C1 segment of cervical spinal cord (tissue), 14 donors: ENCODE data around the gene TBC1D12.
"Not testable (repeated sequence)": the region's sequence is repeated elsewhere in the genome, so short reads cannot be mapped to it uniquely, and the experiment has no call there.

Source experiments
- DNase-seq, 14 donors: peaks; one replicate each; lab custom pipeline; 2025; lab: John Stamatoyannopoulos, UW

Gene TBC1D12

GRCh38 chr10:94542282-94542681 is 139.9 kb downstream of the TBC1D12 start:
- DNase-seq, result not testable (repeated sequence)

DNA sequence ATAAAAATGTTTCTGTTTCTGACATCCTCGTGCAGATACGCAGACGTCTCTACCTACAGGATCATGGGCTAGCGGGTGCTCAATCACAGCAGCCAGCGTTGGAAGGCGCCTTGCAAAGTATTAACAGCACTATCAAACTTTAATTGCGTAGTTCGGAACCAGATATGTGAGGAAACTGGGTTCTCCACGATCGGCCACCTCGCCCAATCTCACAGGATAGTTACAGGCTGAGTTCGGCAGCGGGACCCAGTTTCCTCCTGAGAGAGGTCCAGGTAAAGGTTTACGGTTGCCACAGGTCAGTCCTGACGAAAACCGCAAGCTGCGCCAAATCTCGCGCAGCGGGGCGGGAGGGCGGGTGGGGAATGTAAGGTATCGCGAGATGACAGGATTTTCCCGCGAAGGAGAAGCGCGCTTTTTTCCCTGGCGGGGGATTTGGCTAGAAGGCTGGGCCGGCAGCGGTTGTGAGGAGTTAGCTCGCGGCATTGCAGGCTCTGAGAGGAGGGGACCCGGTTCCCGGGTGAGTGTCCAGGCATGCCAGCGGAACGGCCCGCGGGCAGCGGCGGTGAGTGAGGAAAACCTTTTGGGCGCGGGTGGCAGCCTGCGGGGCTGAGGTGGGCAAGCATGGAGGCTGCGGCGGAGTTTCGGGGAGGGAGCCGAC is 143.2 kb downstream of the TBC1D12 start, which contains the start of gene HELLS:
Gene HELLS (plus strand): TSS at position 398 of the 658 bp plus-strand sequence. CDS start 134 bp downstream, at position 532.
- peak in 13 of 14 donors; percentile 28 to 85 (median 50) for DNase-seq

DNA sequence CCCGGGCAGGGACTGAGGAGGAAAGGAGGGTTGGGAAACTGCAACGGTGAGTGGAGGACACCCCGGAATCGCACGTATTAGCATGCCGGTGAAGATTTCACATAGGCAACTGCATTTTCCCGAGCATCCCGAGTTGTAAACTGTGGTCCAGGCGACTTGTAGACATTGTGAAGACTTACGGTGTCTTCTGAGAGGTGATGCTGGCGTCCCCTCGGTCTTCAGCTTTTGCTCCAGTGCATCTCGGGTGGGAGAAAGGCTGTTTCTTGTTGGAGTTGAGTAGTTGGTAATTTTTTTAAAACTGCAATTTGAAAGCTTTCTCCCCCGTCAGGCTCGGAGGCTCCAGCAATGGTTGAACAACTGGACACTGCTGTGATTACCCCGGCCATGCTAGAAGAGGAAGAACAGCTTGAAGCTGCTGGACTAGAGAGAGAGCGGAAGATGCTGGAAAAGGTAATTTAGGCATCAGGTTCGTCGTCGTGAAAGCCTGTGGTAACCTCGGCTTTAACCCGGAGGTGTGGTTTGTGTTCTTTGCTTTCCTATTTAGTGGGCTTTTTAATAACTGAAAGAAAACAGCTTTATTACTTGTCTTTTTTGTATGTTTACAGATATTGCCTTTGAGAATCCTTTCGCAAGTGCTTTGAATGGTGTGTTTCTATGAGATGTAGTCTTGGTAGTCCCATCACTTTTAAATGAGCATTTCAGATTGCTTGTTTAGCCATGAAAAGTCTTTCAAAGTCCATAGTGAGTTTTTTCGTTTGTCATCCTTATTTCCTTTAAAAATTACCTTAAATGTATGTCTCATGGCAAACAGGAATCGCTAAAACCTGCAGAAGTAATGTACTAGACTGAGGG is 143.9 kb downstream of the TBC1D12 start:
- peak in 1 of 14 donors; percentile 63 for DNase-seq

- DNase-seq, result no peak
Measured at GRCh38 chr10:94546901-94547185, 144.5 kb downstream of the TBC1D12 start.

DNA sequence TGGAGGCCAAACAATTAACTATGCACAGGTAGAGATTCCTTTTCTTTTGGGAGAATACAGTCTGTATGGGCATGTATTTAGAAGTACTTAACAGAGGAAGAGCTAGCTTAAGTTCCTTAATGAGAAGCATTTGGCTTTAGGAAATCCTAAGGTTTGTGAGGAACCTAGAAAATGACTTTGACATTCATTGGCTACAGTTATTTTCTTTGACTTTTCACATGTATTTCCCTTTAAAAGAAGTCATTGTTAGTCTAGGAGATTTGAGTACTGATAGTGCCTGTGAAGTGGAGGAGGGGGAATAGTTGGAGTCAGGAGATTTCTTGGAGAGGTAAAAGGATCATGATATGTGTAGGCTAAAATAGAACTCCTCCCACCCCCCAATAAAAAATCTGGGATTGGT is 146.9 kb downstream of the TBC1D12 start:
- no peak for DNase-seq

DNA sequence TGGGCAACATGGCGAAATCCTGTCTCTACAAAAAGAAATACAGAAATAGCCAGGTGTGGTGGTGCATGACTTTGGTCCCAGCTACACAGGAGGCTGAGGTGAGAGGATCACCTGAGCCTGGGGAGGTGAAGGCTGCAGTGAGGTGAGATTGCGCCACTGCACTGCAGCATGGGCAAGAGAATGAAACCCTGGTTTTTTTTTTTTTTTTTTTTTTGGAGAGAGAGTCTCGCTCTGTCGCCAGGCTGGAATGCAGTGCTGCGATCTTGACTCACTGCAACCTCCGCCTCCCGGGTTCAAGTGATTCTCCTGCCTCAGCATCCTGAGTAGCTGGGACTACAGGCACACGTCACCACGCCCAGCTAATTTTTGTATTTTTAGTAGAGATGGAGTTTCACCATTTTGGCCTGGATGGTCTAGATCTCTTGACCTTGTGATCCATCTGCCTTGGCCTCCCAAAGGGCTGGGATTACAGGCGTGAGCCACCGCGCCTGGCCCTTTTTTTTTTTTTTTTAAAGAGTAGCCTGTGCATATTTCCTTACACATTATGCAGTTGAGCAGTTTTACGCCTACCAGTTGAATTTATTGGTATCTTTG is 165.5 kb downstream of the TBC1D12 start:
- not testable (repeated sequence) for DNase-seq

DNA sequence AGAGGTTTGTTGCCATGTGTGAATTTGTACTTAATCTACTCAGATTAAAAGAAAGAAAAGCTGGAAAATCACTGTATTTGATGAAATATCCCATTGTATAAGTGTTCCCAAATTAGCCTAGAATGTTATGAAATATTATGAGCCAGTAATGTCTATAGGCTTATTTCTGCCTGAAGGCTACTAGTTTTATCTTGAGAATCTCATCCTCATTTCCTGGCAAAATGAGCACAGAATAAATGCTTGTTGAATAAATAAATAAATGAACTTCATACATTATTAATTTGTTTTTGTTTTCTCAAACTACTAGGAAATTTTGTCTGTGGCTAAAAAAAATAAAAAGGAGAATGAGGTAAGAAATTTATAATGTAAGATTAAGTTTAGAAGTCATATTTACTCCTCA is 168.7 kb downstream of the TBC1D12 start:
- no peak for DNase-seq

GRCh38 chr10:94571528-94571927 is 169.2 kb downstream of the TBC1D12 start:
- DNase-seq, result no peak

DNA sequence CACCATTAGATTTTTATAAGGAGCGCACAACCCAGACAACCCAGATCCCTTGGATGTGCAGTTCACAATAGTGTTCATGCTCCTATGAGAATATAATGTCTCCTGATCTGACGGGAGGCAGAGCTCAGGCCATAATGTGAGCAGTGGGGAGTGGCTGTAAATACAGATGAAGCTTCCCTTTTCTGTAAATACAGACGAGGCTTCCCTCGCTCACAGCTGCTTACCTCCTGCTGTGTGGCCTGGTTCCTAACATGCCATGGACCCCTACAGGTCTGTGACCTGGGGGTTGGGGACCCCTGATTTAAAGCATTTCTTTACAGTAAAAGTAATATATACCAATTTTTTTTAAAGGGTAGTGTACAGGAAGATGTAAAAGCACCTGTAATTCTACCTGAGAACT is 176.4 kb downstream of the TBC1D12 start:
- no peak for DNase-seq

- DNase-seq, result no peak
Measured at GRCh38 chr10:94583124-94583523, 180.8 kb downstream of the TBC1D12 start.
